Calu3 (cell line): ENCODE data around the gene ADCK1. TPM values are rescaled to one million over a fixed set of nuclear protein-coding genes. Genes with fewer than 3 reads are reported as not detected.

Source experiments
- BruUV-seq: library from RNA; stranded (reverse); fragments of 400-500 nt; replicated peaks from 2 replicates; lab custom pipeline; 2021; lab: Mats Ljungman, UMichigan
- CTCF ChIA-PET: fragments of 300-600 bp; sonication (Branson Sonifier 250); formaldehyde crosslinking; loops from one replicate; lab custom pipeline; 2022; ENCODE audit warnings: antibody characterized with exemption; lab: Charles Lee
- DNase-seq: peaks from one replicate; pipeline ENCODE4 v3.0.0; 2022
- H3K27ac Mint-ChIP-seq: one replicate; pipeline ENCODE4 v1.8.0; 2022; ENCODE audit warnings: mixed read lengths; ENCODE audit not compliant: unreplicated experiment
- H3K27me3 Mint-ChIP-seq: one replicate; pipeline ENCODE4 v1.8.0; 2022; ENCODE audit warnings: mixed read lengths; ENCODE audit not compliant: unreplicated experiment
- H3K36me3 Mint-ChIP-seq: one replicate; pipeline ENCODE4 v1.8.0; 2022; ENCODE audit warnings: mild to moderate bottlenecking, moderate library complexity, mixed read lengths; ENCODE audit not compliant: insufficient read depth, unreplicated experiment
- H3K4me1 Mint-ChIP-seq: one replicate; pipeline ENCODE4 v1.8.0; 2022; ENCODE audit warnings: mild to moderate bottlenecking, low read depth, mixed read lengths; ENCODE audit not compliant: unreplicated experiment
- H3K4me3 Mint-ChIP-seq: one replicate; pipeline ENCODE4 v1.8.0; 2022; ENCODE audit warnings: mild to moderate bottlenecking, low read depth, moderate library complexity, mixed read lengths; ENCODE audit not compliant: unreplicated experiment
- H3K9me3 Mint-ChIP-seq: one replicate; pipeline ENCODE4 v1.8.0; 2022; ENCODE audit warnings: low read depth, mixed read lengths; ENCODE audit not compliant: unreplicated experiment
- CTCF ChIP-seq: fragments of 200-600 bp; IDR thresholded peaks from one replicate; pipeline ENCODE4 v1.8.0; 2022; ENCODE audit warnings: antibody characterized with exemption; ENCODE audit not compliant: unreplicated experiment
- intact Hi-C: fragments of 100-400 bp; cut with micrococcal nuclease; formaldehyde crosslinking; loops from one replicate; pipeline ENCODE4 v1.10.0; 2022; ENCODE audit not compliant: unreplicated experiment
- total RNA-seq: library from RNA; stranded (reverse); gene quantifications from 2 replicates; pipeline ENCODE4 v1.2.3, GENCODE V29; 2022

Gene ADCK1
- total RNA-seq, 1 experiment from 2014 or later = 9.1 TPM

- Mint-ChIP-seq H3K4me3 (no peak overlapping the region), H3K9me3 (peaks cover 9% of the 10 kb centered on the region), H3K36me3 (no peaks in the 10 kb centered on the region), H3K27me3 (no peaks in the 10 kb centered on the region), H3K4me1 (no peaks in the 10 kb centered on the region), H3K27ac (no peak overlapping the region)
- intact Hi-C loops = no loop called here
- CTCF ChIA-PET = no interaction called here
- no peak for TF ChIP-seq CTCF
- DNase-seq = no peak
- BruUV-seq = no TSS peak
These were observed 91.0 kb downstream of the ADCK1 start for GRCh38 chr14:77890873-77891272.

GRCh38 chr14:77892381-77892871 lies 92.5 kb downstream of the ADCK1 start:
- H3K27me3 Mint-ChIP-seq = no peaks in the 10 kb centered on the region
- H3K27ac Mint-ChIP-seq = no peak overlapping the region
- peaks cover 7% of the 10 kb centered on the region for H3K9me3 Mint-ChIP-seq
- H3K4me1 Mint-ChIP-seq = no peaks in the 10 kb centered on the region
- no peak for TF ChIP-seq CTCF
- intact Hi-C loops = no loop called here
- no peaks in the 10 kb centered on the region for H3K36me3 Mint-ChIP-seq
- BruUV-seq = no TSS peak
- H3K4me3 Mint-ChIP-seq = no peak overlapping the region
- CTCF ChIA-PET = no interaction called here
- DNase-seq = no peak

- Mint-ChIP-seq H3K27me3 (no peaks in the 10 kb centered on the region), H3K9me3 (peaks cover 5% of the 10 kb centered on the region), H3K4me1 (no peaks in the 10 kb centered on the region), H3K4me3 (no peak overlapping the region), H3K27ac (no peak overlapping the region), H3K36me3 (no peaks in the 10 kb centered on the region)
- BruUV-seq = no TSS peak
- CTCF ChIA-PET = interaction anchor here (1.1 kb wide), 1 partner anchor 16 kb away, joined by 3 read pairs; no protein-coding TSS in a partner anchor
- no peak for TF ChIP-seq CTCF
- intact Hi-C loops = no loop called here
- no peak for DNase-seq
These were observed 93.1 kb downstream of the ADCK1 start for GRCh38 chr14:77892890-77893484.

GRCh38 chr14:77897374-77897773 lies 97.5 kb downstream of the ADCK1 start:
- Mint-ChIP-seq H3K4me3 (no peak overlapping the region), H3K4me1 (no peaks in the 10 kb centered on the region), H3K9me3 (no peaks in the 10 kb centered on the region), H3K27me3 (no peaks in the 10 kb centered on the region), H3K27ac (no peak overlapping the region), H3K36me3 (no peaks in the 10 kb centered on the region)
- CTCF ChIA-PET = no interaction called here
- no TSS peak for BruUV-seq
- DNase-seq = no peak
- TF ChIP-seq CTCF = no peak
- intact Hi-C loops = no loop called here
